Suprapubic skin (tissue), 4 donors: ENCODE data around the gene AGL. TPM values are rescaled to one million over a fixed set of nuclear protein-coding genes. Genes with fewer than 3 reads are reported as not detected.
"Not testable (repeated sequence)": the region's sequence is repeated elsewhere in the genome, so short reads cannot be mapped to it uniquely, and the experiment has no call there.

Experiments used
- DNase-seq, 2 donors: peaks; one replicate each; pipeline ENCODE4 v3.0.0-alpha.2; 2019; ENCODE audit warnings: low spot score in 2 of 2
- H3K27ac ChIP-seq: fragments of 200-600 bp; sonication (generic); one replicate; pipeline ENCODE4 v1.5.1; 2019
- H3K27me3 ChIP-seq: fragments of 200-600 bp; sonication (generic); one replicate; pipeline ENCODE4 v1.5.1; 2019
- H3K36me3 ChIP-seq: fragments of 200-600 bp; sonication (generic); one replicate; pipeline ENCODE4 v1.5.1; 2019
- H3K4me1 ChIP-seq: fragments of 200-600 bp; sonication (generic); one replicate; pipeline ENCODE4 v1.5.1; 2019
- H3K4me3 ChIP-seq: fragments of 200-600 bp; sonication (generic); one replicate; pipeline ENCODE4 v1.5.1; 2019; ENCODE audit warnings: mild to moderate bottlenecking
- H3K9me3 ChIP-seq: fragments of 200-600 bp; sonication (generic); one replicate; pipeline ENCODE4 v1.5.1; 2019
- CTCF ChIP-seq, 2 donors: fragments of 200-600 bp in 1 of 2; fragments of 450-650 bp in 1 of 2; sonication (generic) in 1 of 2; IDR thresholded peaks; one replicate each; pipeline ENCODE4 v1.5.1; 2016 to 2019; ENCODE audit warnings: antibody characterized with exemption in 2 of 2, mild to moderate bottlenecking in 1 of 2, moderate library complexity in 1 of 2
- EP300 ChIP-seq: sonication (generic); formaldehyde crosslinking; IDR thresholded peaks from one replicate; pipeline ENCODE4 v1.6.1; 2017; ENCODE audit warnings: antibody characterized with exemption
- POLR2A ChIP-seq, 2 donors: fragments of 450-650 bp; IDR thresholded peaks; one replicate each; pipeline ENCODE4 v1.6.1; 2017; ENCODE audit warnings: antibody characterized with exemption in 2 of 2, mild to moderate bottlenecking in 2 of 2, moderate library complexity in 2 of 2
- POLR2AphosphoS5 ChIP-seq, 3 donors: sonication (generic); formaldehyde crosslinking; IDR thresholded peaks; one replicate each; pipeline ENCODE4 v1.6.1; 2017; ENCODE audit warnings: antibody characterized with exemption in 3 of 3
- WGBS: methylation state at CpG from one replicate; pipeline ENCODE4 v1.1.5; 2018; 5-methylcytosine and 5-hydroxymethylcytosine counted together
- total RNA-seq, 4 donors: library from RNA; depleted of rRNA; stranded (reverse); fragments of >200 nt; gene quantifications; one replicate each; pipeline ENCODE4 v1.1.0, GENCODE V29; 2016

The AGL gene
- total RNA-seq, 4 donors from 2014 or later, result 7.7 to 17.8 (median 13.8) TPM

GRCh38 chr1:99843760-99844159, 6.4 kb upstream of the AGL start:
- H3K9me3 ChIP-seq, result no peaks in the 10 kb centered on the region
- no peak overlapping the region for H3K4me3 ChIP-seq
- H3K27me3 ChIP-seq, result no peaks in the 10 kb centered on the region
- whole genome bisulfite sequencing, result 73% methylated on average over 2 of the region's 2 CpGs
- no peak for DNase-seq
- H3K36me3 ChIP-seq, result no peaks in the 10 kb centered on the region
- TF ChIP-seq POLR2A (IDR thresholded peaks at IDR 0.05), result no peak
- no peak for TF ChIP-seq CTCF (IDR thresholded peaks at IDR 0.05)
- TF ChIP-seq POLR2AphosphoS5 (IDR thresholded peaks at IDR 0.05), result no peak
- TF ChIP-seq EP300, result no peak
- no peak overlapping the region for H3K27ac ChIP-seq
- H3K4me1 ChIP-seq, result no peaks in the 10 kb centered on the region

- H3K9me3 ChIP-seq, H3K27me3 ChIP-seq, H3K27ac ChIP-seq, H3K36me3 ChIP-seq, H3K4me1 ChIP-seq, H3K4me3 ChIP-seq, DNase-seq: not testable (repeated sequence)
- 93% methylated on average over 9 of the region's 9 CpGs for WGBS
Observed at GRCh38 chr1:99845201-99845600, 5.0 kb upstream of the AGL start.

GRCh38 chr1:99849413-99849743, 783 bp upstream of the AGL start:
- Histone ChIP-seq H3K36me3 (peaks cover under 1% of the 10 kb centered on the region), H3K27me3 (no peaks in the 10 kb centered on the region), H3K4me3 (peak overlapping the region; percentile 82), H3K9me3 (no peaks in the 10 kb centered on the region), H3K27ac (peak overlapping the region; percentile 85), H3K4me1 (peaks cover 29% of the 10 kb centered on the region)
- no peak for DNase-seq
- no peak for TF ChIP-seq POLR2A (IDR thresholded peaks at IDR 0.05)
- TF ChIP-seq POLR2AphosphoS5 (IDR thresholded peaks at IDR 0.05), result no peak
- TF ChIP-seq EP300, result no peak
- no peak for TF ChIP-seq CTCF (IDR thresholded peaks at IDR 0.05)
- 78% methylated on average over 6 of the region's 6 CpGs for WGBS

GRCh38 chr1:99850459-99851291, 514 bp downstream of the AGL start:
- Histone ChIP-seq H3K27me3 (no peaks in the 10 kb centered on the region), H3K27ac (peak overlapping the region; percentile 85), H3K9me3 (no peaks in the 10 kb centered on the region), H3K4me3 (peak overlapping the region; percentile 82), H3K4me1 (peaks cover 29% of the 10 kb centered on the region), H3K36me3 (peaks cover 6% of the 10 kb centered on the region)
- TF ChIP-seq POLR2AphosphoS5 (IDR thresholded peaks at IDR 0.05), result no peak
- TF ChIP-seq CTCF (IDR thresholded peaks at IDR 0.05), result no peak
- TF ChIP-seq EP300, result no peak
- no peak for TF ChIP-seq POLR2A (IDR thresholded peaks at IDR 0.05)
- DNase-seq, result no peak
- WGBS, result 5% methylated on average over 15 of the region's 15 CpGs

GRCh38 chr1:99851850-99852454, 1.8 kb downstream of the AGL start:
- Histone ChIP-seq H3K27me3 (no peaks in the 10 kb centered on the region), H3K4me3 (no peak overlapping the region), H3K36me3 (peaks cover 6% of the 10 kb centered on the region), H3K9me3 (no peaks in the 10 kb centered on the region), H3K27ac (no peak overlapping the region), H3K4me1 (peaks cover 29% of the 10 kb centered on the region)
- no peak for DNase-seq
- TF ChIP-seq POLR2A (IDR thresholded peaks at IDR 0.05) (no peak), EP300 (no peak), POLR2AphosphoS5 (IDR thresholded peaks at IDR 0.05) (no peak), CTCF (IDR thresholded peaks at IDR 0.05) (no peak)
- 69% methylated on average over 4 of the region's 4 CpGs for WGBS
